GM12872 (cell line): ENCODE data around the gene CRTAC1.

ENCODE experiments used
- TF ChIP-seq, protein P1 (sequence below): IDR thresholded peaks from 3 replicates; pipeline ENCODE4 v1.5.1; 2011; ENCODE audit warnings: low read depth, mild to moderate bottlenecking, low read length, moderate library complexity; ENCODE audit not compliant: insufficient read depth

Gene CRTAC1

DNA sequence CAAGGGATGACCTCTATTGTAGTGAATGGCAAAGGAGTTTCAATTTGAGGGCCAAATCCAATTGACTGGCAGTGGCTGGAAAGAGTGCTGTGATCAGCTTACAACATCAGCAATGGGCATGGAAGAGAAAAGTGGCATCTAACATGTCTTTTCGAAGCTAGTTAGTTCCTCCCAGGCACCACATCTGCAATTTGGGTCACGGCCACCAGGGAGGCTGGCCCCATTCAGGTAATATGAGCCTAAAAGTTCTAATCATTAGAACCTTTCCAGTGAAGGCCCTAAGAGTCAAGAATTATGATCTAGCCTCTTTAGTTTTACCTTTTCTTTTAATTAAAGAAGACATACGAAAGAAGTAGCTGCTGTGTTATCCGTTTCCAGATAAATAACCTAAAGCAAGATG lies 17.3 kb downstream of the CRTAC1 start:
- TF ChIP-seq, protein P1, sequence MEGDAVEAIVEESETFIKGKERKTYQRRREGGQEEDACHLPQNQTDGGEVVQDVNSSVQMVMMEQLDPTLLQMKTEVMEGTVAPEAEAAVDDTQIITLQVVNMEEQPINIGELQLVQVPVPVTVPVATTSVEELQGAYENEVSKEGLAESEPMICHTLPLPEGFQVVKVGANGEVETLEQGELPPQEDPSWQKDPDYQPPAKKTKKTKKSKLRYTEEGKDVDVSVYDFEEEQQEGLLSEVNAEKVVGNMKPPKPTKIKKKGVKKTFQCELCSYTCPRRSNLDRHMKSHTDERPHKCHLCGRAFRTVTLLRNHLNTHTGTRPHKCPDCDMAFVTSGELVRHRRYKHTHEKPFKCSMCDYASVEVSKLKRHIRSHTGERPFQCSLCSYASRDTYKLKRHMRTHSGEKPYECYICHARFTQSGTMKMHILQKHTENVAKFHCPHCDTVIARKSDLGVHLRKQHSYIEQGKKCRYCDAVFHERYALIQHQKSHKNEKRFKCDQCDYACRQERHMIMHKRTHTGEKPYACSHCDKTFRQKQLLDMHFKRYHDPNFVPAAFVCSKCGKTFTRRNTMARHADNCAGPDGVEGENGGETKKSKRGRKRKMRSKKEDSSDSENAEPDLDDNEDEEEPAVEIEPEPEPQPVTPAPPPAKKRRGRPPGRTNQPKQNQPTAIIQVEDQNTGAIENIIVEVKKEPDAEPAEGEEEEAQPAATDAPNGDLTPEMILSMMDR = peak; percentile 33; the same call in 1 of the 3 replicates

DNA sequence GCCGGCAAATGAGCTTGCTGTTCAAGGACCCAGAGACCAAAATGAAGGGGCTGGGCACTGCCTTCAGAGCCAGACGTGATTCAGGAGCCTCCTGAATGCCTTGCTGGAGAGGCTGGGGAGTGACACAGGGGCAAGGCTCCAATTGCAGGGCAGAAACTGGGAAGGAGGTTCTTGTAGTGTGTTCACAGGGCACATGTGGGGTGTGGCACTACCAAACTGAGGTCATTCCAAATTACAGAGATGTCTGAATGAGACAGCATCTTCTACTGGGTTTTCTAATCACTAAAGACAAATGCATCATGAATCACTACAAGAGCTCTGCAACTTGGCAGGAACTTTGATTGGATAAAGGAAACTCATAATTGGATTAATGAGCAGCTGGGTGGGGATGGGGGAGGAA lies 17.8 kb downstream of the CRTAC1 start:
- TF ChIP-seq, protein P1 = no peak

DNA sequence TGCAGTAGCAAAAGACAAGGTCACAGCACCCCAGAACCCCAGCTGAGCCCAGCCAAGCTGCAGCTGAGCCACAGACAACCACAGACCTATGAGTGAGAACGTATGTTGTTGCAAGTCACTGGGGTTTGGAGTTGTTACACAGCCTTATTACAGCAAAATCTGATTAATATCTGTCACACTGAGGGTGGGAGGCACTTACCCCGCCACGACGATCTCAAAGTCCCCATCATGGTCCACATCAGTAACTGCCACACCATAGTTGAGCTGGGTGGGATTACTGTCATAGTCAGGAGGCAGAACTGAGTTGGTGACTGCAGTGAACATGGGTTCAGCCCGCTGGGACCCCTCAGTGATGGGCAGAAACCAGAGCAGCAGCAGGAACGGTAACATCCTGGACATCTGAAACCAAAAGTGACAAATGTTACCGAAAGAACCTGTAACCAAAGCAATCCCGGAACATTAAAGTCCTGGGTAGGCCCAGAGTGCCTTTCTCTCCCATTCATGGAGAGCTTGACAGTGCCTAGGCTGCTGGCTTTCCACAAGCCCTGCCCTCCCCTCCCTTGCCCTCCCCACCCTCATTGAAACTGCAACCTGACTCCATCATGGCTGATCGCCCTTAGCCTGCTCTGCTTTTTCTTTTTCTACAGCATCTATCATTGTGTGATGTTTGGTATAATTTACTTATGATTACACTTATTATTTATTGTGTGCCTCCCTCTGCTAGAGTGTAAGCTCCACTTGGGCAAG lies 19.3 kb downstream of the CRTAC1 start:
- TF ChIP-seq, protein P1 = no peak

DNA sequence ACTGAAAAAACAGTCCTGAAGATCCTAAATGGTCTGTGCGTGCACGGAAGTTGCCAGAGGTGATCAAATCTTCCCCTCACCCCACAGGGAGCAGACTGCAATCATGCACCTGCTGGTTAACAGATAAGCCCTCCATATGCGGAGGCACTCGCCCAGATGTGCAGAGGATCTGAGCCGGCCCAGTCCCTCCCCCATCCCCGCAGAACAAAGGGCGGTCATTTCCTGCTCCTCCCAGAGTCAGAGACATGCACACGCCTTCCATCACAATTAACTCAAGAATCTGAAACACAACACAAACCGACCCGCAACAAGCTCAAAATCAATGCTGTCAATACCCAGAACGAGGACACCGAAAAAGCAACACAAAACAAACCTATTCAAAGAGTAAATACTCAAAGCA lies 24.2 kb downstream of the CRTAC1 start:
- TF ChIP-seq, protein P1 = no peak

DNA sequence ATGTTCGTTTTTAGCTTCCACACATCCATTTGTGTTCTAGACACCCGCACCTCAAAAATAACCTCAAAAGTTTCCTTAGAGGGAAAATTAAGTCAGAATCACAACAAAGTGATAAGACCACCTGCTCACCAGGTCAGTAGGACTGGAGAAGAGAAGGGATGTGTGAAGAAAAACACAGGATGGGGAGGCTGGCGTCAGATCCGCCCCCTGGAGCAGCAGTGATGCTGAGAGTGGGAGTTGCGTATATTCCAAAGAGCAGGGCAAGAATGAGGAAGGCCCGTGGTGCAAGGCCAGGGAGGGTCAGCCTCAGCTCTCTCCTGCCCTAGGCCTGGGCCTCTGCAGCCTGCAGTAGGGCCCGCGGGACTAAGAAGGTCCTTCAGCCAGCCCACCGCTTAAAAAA lies 28.7 kb downstream of the CRTAC1 start:
- TF ChIP-seq, protein P1 = no peak

DNA sequence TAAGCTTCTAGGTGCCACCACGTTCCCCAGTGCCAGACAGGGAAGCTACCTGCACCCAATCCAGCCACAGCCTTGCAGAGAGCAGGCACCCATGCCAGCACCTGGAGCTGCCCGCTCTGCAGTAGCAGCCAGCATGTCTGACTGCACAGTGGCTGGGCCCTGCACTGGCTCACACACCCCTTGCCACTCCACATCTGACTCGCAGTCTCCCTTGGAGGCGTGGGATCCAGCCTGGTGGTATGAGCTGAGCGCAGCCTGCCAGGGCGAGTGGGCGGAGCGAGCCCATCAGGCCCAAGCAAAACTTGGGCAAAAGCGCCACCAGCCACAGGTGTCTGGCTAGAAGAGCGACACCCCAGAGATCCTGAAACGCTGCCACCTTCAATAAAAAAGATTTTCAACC lies 30.1 kb downstream of the CRTAC1 start:
- TF ChIP-seq, protein P1 = no peak

DNA sequence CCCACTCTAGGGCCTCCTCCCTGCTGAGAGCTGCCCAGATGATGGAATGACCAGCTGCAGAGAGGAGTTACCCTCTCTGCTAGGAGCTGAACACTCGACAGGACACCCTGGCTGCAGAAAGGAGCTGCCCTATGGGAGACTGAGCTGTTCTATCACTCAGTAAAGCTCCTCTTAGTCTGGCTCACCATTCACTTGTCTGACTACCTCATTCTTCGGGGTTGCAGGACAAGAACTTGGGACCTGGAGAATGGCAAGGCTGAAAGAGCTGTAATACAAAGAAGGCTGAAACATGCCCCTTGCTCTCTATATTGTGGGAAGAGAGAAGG lies 30.5 kb downstream of the CRTAC1 start:
- TF ChIP-seq, protein P1 = no peak
